ENCODE results near the gene SAP25.
"Not testable (repeated sequence)": the region's sequence is repeated elsewhere in the genome, so short reads cannot be mapped to it uniquely, and the experiment has no call there.

Gene SAP25

DNA sequence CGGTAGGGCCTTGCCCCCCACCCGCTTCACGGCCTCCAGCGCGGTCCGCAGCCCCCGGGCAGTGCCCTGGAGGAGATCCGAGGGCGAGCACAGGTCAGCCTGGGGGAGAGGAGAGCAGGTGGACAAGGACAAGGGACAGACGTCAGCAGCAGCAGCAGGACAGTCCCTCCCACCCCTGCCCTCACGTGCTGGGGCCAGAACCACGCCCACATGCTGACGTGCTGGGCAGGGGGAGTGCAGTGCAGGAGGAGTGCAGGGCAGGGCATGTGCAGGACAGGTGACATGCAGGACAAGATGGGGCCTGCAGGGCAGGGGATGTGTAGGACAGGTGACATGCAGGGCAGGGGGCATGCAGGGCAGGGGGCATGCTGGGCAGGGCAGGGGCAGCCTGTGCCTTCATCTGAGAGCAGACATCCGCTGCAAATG, 1.5 kb upstream of the SAP25 start:
- no peak for FAIRE-seq

DNA sequence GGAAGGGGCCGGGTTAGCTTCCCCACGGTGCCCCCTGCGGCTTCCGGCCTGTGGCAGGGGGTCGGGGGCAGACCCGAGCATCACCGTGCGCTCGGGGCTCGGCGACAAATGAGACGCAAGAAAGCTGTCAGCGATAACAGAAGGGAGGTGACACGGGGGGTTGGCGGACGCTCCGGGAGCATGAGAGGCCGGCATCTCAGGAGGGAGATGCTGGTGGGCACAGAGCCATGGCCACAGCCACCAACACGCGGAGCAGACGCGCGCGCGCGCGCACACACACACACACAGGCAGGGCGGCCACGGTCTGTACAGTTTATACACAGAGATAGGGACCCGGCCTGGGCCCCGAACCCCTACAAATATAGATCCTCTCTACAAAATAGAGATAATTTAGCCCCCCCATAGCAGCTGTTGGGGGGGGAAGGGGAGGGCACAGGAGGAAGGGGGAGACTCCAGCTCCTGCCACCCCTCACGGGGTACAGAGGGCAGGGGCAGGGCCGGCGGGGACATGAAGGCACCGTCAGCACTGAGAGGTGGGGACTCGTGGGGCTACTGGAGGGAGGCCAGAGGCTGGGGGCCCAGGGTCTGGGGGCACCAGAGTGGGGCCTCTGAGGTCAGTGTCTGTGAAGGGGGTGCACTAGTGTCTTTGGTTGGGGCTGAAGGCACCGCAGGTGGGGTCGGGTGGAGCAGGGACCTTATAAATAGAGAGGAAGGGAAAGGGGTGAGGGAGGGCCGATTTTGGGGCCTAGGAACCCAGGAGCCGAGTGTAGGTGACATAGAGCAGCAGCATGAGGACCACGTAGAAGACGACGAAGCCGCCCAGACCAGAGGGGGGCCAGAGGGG, 884 bp upstream of the SAP25 start:
- no peak for FAIRE-seq

DNA sequence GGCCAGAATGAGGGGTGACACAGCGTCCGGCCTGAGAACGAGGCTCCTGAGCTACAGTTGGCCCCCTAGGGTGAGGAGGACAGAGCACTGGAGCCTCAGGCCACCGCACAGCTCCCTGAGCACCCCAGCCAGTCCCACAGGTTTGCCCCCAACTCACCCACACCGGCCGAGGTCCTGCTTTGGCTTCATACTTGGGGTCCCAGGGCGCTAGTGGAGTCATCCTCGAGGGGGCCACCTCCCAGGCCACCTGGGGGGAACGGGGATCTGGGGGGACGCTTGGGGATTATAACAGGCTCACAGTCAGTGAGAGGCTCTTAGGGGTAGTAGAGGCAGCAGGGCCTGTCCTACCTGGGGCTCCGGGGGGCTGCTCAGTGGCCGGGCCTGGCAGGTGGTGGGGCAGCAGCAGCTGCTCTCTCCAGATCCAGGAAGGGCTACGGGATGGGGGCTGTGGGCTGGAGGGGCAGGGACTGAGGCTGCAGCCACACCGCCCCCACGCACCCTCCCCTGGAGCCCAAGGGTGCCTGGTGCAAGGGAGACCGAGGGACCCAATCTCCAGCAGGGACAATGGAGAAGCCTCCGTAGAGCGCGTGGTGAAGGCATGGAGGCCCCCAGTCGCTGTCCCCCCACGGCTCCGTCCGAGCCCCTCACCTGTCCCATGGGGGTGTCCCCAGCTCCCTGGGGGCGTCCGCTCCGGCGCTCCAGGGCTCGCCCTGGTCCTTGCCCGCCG, 588 bp downstream of the SAP25 start:
- no peak for FAIRE-seq

DNA sequence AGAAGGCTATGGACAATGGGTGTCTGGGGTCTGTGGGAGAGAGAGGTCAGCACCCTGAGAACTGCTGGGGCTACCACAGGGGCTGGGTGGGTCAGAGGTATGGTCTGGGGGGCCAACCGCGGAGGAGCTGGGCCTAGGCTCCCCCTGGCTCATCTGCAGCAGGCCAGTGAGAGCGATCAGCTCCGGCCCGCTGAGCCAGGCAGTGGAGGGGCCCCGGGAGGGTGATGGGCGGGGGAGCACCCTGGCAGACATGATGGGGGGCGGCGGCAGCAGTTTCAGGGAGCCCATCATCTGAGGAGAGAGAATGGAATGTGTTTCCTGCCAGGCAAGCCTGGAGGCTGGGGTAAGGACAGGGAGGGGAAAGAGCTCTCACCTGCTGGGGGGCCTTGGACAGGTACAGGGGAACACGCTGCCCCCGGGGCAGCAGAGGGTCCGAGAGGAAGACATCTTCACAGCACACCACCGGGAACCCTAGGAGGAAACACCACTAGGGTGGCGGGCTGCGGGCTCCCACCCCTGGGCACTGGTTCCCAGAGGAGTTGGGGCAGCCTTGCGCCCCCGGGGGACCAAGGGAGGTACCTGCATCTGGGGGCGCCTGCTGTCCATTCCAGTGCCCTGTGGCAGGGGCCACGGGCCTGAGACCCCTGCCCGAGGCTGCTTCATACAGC, 1.3 kb downstream of the SAP25 start:
- no peak for FAIRE-seq

DNA sequence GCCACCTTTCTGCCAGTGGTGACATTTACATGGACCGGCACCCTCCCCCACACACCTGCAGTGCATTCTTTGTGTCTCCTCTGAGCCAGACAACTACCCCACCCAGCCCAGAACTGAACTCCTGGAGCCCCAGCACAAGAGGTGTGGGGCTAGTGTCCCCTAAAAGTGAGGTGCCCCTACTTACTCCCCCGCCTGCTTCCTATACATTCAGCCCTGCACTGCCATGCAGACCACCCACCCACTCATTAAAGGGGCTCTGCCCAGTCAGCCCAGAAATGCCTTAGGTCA, 1.9 kb downstream of the SAP25 start:
- FAIRE-seq, result no peak

DNA sequence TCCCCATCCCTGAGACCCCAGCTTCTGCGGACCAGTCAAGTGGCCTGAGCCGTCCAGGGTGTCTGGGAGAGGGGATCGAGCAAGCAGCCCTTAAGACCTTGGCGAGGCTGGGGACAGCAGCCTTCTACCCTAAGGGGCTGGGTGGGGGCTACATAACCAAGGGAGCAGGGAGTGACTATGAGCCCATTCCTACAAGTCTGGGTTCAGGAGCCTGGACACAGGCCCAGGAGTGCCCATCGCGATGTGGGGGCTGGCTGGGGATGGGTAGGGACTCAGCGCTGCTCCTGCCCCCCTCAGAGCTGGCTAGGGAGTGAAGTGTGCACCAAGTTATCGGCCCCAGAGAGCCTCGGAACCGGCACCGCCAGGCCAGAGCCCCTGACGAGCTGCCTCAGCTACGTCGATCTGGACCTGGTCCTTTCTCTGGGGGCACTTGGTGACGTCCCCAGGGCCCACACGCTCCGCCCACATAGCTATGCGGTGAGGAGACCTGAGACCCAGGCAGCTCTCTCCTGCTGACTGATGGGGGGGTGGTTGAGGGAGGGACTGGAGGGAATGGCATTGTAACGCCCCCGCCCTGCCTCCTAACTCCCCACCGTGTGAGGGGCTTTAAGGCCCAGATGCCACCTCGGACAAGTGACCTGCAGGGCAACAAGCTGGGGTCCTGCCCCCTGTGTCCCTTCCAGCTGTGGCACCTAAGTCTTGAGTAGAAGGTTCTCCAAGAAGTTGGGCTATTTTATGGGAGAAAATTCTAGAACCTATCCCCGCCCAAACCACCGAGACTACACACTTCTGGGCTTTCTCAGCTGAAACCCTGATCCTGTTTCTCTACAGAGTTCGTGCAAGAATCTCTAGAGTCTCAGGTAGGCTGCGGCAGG, 2.5 kb downstream of the SAP25 start:
- FAIRE-seq, result no peak

DNA sequence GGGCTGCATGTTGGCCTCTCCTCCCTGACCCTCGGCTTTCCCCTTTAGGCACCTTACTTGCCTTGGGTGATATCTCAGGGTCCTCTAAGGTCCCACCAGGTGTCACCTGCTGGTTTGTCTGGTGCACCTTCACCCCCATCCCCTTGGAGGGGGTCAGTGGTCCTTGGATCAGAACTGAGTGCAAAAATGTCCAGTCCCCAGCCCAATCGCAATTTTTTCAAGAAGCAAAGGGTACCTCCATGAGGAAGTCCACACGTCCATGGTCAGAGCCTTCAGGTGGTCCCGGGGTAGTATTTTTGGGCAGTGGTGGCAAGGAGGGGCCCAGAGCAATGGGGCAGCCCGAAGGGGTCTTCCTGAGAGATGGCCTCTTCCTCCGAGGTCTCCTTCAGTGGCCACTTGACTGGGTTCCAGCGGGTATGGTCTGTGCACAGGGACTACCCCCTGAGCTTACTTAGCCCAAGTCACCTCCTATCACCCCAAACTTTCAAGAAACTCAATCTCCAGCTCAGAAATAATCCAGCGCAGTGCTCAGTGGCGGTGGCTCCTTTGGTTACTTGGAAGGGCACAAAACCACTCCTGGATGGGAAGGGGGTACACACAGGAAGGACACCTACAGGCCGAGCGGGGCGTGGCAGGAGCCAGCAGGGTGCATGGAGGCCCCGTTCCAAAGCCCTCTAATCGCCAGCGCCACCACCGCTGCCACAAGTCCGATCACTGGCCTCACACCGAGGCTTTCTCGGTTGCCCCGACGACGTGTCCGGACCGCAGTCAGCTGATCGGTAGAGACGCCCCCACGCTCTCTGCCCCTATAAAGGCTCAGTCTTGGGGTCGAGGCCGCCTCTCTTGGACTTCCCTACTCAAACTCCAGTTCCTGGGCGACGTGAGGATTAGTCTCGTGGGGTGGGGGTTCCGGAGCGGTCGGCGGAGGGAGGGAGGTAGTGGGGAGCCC, 4.5 kb downstream of the SAP25 start:
- FAIRE-seq, result no peak

DNA sequence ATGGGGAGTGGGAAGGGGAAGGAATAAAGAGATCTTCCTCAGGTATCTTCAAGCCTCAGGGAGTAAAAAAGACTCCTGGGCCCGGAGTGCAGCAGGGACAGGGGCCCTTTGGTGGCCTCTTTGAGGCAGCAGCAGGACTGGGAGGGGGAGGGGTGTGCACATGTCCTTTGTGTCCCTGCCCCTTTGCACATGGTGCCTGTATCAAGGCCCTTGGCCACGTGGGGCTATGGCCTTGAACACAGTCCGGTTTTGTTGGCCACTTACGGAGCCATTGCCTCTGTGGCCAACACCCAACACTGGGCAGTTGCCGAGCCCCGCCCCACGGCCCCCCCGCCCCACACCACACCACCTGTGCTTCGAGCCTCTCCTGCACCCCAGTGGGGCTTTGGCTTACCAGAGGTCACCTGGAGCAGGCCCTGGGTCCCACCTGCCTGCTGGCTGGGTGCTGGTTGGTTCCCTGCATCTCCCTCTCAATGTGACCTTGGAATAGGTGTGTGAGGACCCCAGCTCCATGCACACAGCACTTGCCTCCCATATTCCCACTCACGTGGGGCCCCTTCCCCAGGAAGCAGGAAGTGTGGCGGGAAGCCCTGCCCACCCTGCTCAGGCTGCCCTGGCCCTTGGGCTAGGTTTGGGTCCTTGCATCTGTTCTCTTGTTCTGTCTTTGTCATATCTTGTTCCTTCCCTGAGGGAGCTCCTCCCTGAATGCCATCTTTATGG, 5.4 kb downstream of the SAP25 start:
- FAIRE-seq, result no peak

DNA sequence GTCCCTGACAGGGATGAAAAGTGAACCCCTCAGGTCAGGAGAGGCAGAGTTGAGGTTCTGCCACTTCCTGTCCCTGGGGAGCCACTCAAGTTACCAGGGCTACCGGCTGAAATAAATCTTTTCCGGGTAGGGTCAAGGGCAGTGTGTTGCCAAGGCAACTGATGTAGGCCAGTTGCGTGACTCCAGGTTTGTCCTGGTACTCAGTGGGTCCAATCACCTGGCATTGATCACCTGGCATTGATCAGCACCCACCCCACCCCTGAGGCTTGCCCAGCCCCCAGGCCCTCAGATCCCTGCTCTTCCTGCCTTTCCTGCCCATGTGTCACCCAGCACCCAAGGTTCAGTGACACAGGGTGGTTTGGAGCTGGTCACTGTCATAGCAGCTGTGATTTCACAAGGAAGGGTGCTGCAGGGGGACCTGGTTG, 5.9 kb downstream of the SAP25 start:
- FAIRE-seq, result no peak

DNA sequence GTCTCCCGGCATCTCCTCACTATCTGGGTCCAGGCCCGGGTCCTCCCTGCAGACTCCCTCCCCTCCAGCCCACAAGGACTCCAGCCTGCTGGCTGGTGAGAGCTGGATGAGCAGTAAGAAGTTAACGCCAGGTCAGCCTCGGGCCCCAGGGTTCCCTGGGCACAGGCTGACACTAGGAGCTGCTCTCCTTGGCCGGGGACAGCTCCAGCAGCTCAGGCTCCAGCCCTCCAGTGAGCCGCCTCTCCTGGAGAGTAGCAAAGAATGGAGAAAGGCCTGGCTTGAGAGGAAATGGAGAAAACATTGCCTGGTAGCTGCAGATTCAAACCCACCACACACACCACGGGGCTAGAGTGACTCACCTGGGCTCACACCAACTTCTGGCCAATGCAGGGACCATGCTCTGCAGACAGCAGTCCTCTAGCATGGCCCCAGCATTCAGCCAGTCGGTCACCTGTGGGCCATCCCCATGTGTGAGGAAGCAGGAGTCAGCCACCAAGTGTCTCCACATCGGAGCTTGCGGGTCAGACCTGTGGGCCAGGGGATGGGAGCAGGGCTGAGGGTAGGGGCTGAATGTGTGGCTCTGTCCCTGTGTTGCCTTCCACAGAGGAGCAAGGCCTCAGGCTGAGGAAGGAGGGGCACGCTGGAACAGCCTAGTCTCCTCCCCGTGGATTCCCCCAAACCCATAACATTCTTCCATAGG, 6.5 kb downstream of the SAP25 start:
- no peak for FAIRE-seq

DNA sequence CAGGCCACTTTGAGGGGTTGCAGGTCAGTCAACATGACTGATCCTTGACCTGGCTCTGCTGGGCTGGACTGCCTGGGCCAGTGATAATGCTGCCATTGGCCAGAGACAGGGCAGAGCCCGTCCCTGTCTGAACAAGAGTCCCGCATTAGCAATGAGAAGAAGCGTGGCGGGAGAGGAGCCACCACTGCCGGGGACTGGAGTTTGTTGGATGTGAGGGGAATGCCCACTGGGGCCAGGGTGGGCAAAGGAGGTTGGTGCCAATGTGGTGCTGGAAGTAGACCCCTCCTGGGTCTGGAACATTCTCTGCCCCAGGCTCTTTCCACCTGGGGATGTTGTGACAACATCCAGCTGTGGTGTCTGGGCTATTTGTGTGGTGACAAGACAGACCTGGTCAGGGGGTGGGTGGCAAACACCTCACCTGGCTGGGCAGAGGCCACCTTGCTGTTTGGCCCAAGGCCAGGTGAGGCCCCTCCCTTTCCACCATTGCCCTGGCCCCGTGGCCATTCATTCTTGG, 7.6 kb downstream of the SAP25 start:
- FAIRE-seq, result no peak

DNA sequence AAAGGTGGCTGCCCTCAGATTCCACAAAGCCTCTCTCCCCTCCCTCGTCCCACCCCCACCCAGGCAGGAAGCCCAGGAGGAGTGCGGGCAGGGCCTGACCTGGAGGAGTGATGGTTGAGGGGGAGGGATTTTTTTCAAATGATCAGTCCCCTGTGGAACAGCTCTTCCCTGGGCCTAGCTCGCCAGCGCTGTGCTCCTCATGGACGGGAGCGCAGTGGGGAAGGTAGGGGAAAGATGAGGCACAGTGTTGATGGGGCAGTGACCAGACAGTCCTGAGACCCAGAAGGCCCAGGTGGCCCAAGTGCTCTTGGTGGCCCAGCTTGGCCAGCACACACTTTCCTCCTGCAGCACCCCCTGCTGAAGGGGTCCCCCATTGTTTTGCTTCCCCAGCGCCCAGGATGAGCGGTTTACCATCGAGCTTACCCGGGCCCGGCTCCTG, 8.5 kb downstream of the SAP25 start:
- FAIRE-seq, result no peak

DNA sequence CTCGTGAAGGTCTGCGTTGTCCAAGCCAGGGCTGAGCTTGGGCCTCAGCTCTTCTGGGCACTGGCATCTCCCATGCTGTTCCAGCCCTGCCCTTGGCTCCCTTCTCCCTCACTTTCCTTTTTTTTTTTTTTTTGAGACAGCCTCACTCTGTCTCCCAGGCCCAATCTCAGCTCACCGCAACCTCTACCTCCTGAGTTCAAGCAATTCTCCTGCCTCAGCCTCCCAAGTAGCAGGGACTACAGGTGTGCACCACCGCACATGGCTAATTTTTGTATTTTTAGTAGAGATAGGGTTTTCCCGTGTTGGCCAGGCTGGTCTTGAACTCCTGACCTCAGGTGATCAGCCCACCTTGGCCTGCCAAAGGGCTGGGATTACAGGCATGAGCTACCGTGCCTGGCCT, 9.3 kb downstream of the SAP25 start:
- FAIRE-seq, result not testable (repeated sequence)

DNA sequence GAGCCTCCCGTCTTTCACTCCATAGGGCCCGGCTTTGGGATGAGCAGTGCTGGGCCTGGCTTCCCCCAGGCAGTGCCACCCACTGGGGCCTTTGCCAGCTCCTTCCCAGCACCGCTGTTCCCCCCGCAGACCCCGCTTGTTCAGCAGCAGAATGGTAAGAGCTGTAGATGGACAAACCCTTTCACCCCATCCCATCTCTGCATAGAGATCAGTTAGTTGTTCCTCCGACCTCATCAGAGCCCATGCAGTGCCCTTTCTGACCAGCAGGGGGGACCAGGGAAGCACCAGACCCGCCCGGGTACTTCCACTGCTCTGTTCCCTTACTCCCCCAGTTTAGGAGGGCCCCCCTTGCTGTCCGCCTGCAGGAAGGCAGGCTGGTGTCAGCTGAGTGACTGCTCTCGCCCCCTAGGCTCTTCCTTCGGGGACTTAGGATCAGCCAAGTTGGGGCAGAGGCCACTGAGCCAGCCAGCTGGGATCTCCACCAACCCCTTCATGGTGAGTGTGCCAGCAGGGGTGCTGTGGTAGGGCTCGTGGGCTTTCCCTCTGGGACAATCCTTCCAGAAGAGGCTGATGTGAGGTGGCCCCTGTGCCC, 9.8 kb downstream of the SAP25 start:
- no peak for FAIRE-seq

DNA sequence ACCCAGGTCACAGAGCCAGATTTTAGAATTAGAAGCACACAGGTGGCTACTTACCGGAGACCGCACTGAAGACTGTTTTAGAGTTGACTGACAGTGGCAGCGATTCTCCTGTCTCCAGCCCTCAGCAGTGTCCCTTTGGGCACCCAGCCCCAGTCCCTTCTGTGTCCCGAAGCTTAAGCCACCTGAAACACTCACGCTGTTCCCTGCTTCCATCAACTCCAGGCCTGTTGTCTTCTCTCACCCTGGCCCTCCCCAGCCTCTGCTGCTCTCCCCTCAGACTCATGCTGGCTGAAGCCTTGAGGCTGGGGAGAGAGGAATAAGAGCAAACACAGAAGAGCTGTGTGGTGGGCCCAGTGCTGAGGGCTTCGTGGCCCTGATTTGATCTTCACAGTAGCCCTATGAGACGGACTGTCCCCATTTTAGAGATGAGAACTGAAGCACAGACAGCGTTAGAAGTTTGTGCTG, 10.6 kb downstream of the SAP25 start:
- FAIRE-seq, result no peak

DNA sequence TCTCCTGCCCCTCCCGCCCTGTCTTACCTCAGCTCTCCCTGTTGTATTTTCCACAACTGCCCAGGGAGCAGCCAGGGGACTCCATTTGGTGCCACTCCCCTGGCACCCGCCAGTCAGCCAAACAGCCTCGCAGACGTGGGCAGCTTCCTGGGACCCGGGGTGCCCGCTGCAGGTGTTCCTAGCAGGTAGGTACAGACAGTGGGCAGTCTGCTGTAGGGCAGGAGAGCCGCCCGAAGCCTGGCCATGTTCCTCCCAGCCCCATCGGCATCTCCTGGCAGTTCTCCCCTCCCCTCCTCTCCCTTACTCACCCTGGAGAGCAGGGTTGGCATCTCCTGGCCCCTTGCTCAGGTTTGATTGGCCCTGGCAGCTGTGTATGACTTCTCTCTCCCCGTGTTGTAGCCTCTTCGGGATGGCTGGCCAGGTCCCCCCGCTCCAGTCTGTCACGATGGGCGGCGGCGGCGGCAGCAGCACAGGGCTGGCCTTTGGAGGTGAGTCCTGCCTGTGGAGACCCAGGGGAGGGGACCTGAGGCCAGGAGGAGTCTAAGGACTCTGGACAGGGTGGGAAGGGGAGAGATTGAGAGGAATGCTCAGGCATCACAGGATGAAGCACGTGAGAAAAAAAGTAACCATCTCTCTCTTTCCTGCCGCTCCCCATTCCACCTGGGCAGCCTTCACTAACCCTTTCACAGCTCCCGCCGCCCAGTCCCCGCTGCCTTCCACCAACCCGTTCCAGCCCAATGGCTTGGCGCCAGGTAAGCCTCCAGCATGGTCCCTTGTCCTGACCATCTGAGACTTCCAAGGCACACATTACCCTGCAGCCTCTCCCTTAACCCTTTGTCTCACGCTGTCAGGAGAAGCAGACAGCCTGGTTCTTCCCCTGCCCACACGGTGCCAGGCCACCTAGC, 11.3 kb downstream of the SAP25 start:
- FAIRE-seq, result no peak

DNA sequence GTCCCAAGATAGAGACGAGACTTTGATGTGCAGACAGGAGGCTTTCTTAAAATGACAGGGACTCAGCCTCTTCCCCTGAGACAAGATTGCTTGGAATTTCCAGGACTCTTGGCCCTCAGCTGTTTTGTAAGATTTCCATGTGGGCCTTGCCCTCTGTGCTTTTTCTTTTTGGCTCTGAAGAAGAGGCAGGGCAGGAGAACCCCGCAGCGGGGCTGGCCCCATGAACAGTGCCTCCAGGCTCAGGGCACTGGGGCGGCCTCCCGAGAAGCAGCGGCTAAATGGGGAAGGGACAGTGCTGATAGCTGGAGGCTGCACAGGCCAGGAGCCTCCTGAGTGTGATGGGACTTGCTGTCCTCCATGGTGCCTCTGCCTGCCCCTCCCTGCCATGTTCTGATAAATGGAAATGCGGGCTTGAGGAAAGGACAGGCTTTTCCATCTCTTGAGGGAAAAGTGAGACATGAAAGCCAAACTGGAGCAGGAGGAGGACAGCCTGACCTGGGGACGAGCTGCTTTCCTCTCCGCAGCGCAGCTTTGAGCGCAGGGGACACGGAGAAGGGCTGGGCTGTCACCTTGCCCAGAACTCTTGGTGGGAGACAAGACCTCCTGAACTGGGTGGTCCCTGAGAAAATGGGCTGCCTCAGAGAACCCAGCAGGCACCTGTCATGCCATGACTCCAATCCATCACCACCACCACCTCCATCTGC, 12.1 kb downstream of the SAP25 start:
- FAIRE-seq, result no peak

DNA sequence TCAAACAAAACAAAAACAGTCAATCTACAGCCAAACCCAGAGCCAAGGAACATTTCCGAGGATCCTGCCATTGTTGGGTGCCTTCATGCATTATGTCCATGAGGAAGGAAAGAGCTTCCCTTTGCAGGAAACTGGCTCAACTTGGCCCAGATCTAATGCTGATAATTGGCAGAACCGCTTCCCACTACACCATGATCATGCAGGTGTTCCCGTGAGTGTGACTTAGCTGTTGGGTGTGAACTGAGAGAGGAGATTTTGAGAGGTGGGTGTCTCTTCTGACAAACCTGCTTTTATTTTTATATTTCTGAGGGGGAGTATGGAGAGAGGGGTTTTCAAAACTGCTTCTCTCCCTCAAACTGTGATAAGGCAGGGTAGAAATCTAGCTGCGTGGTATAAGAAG, 14.6 kb downstream of the SAP25 start:
- no peak for FAIRE-seq

Measured in colon (tissue), 2 donors.